NB4 (cell line): ENCODE data around the gene REG3G.
A peak's percentile ranks its signal among the peaks of the same experiment; 100 is the strongest.

Experiments
- DNase-seq: peaks from one replicate; pipeline ENCODE4 v3.0.0; 2010; ENCODE audit warnings: low read depth
- H3K4me3 ChIP-seq: one replicate; pipeline ENCODE4 v1.5.1; 2011; ENCODE audit warnings: mild to moderate bottlenecking, low read depth, low read length, moderate library complexity
- CTCF ChIP-seq: IDR thresholded peaks from one replicate; pipeline ENCODE4 v1.5.1; 2012; ENCODE audit warnings: low read depth, low read length
- MAX ChIP-seq: IDR thresholded peaks from 2 replicates; pipeline ENCODE4 v1.6.1; 2011; ENCODE audit warnings: low read depth, low read length
- MYC ChIP-seq: IDR thresholded peaks from 2 replicates; pipeline ENCODE4 v1.6.1; 2011; ENCODE audit warnings: low read depth, low read length
- POLR2A ChIP-seq: IDR thresholded peaks from 2 replicates; pipeline ENCODE4 v1.6.1; 2011; ENCODE audit warnings: mild to moderate bottlenecking; ENCODE audit not compliant: insufficient read length; ENCODE audit errors: extremely low read depth

The REG3G gene

DNA sequence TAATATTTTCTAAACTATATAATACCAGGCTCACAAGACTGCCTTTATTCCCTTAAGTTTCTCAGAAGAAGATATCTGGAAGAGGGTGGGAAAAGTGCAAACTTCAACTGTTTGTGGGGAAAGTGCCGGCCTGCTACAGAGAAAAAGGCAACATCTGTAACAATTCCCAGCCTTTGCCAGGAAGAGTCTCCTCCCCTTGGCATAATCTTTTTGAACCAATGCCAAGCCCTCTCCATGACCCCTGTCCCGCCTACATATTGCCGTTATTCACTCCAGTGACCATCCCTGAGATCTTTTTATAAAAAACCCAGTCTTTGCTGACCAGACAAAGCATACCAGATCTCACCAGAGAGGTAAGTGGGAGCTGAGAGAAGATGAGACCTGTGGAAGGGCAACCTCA is at the start of gene REG3G:
TSS of gene REG3G (plus strand) at position 282 of the 400 bp plus-strand sequence. CDS start 392 bp downstream, outside the sequence.
- no peak within 1 kb of the TSS for H3K4me3 ChIP-seq
- TF ChIP-seq MAX = no peak
- no peak for TF ChIP-seq POLR2A
- TF ChIP-seq CTCF = no peak
- no peak for TF ChIP-seq MYC

DNA sequence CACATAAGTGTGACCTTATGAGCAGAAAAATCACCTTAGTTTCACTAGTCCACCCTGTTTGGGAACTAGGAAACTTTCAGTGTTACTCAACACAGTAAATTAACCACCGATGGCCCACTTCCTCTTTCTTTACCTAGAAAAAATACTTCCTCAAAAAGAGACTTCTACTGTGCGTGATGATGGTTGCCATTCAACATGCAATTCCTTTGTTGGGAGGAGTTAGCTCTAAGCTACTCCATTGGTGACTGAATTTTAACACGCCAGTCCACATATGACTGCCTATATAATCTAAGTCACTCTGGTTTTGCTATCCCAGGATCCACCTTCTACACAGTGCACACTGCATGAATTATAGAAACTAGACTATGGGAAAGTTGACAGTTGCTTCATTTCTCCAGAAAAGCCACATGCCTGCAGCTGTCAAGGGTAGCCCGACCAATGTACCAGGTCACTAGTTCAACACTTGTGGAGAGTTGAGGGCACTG is 47.8 kb upstream of the REG3G start:
- no peak for TF ChIP-seq POLR2A
- TF ChIP-seq MAX = no peak
- TF ChIP-seq MYC = no peak
- no peak for TF ChIP-seq CTCF
- H3K4me3 ChIP-seq = no peak overlapping the region
- DNase-seq = peak; percentile 85

More for the DNA sequence above, at the start of gene REG3G:
- no peak for DNase-seq

DNA sequence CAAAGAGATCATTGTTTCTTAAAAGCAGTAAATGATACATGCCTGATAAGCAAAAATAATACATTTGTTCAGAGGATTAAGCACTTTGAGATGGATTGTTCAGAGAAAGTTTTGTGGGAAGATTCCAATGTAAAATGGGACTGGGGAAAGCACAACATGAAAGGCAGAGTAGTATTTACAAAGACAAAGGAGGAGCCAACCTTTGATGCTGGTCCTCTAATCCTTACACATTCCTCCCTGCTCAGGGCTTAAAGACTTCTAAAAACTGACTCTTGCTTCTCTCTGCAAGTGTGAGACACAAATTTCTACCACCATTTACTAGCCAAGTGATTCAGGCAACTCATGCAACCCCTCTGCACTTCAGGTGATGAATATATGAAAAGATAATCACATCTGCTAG is 47.2 kb upstream of the REG3G start:
- DNase-seq = no peak
- no peak overlapping the region for H3K4me3 ChIP-seq
- no peak for TF ChIP-seq CTCF
- TF ChIP-seq POLR2A = no peak
- no peak for TF ChIP-seq MYC
- no peak for TF ChIP-seq MAX

DNA sequence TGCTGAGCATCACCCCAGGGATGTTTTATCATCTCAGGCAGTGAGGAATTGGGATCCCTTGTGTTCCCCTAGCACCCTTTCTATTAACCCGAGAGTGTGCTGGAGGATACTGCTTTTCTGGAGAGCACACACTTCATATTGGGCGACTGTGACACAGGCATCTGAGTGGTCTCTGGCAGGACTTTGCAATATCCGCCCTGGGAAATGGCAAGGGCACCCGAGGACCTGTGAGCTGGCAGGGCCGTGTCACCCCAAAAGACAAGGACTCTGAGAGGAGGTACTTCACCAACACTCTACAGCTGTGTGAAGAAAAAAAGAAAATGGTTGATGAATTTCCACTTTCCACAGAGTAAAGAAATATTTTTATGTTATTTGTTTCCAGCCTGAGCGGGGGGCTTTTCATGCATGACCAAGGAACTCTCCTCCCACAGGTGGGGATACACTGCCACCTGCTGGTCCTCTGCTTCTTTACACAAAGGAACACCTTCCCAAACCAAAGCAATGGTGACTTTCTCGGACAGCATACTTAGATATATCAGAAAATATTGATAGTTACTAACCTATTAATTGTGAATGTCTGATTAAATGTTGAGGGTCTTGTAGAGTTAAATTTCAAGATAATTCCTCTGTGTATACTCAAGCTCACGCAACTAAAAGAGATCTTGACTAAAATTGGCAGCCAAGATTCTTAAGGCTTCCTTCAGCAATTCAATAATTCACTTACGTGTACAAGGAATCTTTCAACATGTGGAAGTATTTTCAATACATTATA is 45.9 kb upstream of the REG3G start:
- TF ChIP-seq MYC (no peak), CTCF (peak; percentile 68), POLR2A (no peak)
- no peak overlapping the region for H3K4me3 ChIP-seq
- DNase-seq = peak; percentile 67

DNA sequence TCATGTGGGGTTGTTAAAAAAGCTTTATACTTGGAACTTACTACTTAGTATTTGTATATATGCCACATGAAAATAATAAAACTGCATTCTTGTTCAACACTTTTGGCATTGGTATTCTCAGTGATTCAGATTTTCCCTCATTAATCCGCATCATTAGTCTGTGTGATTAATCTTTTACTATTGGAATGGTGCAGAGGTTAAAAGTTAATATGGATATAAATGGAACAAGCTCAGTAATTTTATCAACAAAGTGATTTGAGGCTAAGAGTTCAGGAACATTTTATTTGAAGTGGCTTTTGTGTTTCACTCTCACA is 45.4 kb upstream of the REG3G start:
- no peak for DNase-seq
- TF ChIP-seq MAX (no peak), POLR2A (no peak), MYC (no peak), CTCF (no peak)
- no peak overlapping the region for H3K4me3 ChIP-seq

DNA sequence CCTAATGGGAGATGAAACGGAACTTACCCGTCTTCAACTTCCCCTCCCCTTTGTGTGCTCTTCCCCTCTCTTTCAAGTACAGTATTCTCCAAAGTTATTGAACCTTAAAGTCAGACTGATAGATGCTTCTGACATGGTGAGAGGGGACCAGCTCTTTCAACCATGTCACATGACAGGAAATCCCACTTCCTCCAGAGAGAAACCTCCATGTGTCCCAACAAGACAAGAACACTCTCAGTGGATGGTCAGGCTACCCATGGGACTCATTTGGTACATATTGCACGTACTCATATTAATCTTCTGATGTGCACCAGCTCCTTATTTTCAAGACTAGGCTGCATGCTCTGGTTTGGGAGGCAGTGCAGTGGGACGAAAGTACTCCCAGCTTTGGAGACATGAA is 44.6 kb upstream of the REG3G start:
- H3K4me3 ChIP-seq = no peak overlapping the region
- no peak for DNase-seq
- TF ChIP-seq POLR2A (no peak), CTCF (no peak), MYC (no peak), MAX (no peak)
